ENCODE measurements around the gene HNRNPA2B1. TPM values are rescaled to one million over a fixed set of nuclear protein-coding genes. Genes with fewer than 3 reads are reported as not detected.
A peak's percentile ranks its signal among the peaks of the same experiment; 100 is the strongest.

Gene HNRNPA2B1
- total RNA-seq, 1 experiment from 2014 or later, result 1,101 TPM

DNA sequence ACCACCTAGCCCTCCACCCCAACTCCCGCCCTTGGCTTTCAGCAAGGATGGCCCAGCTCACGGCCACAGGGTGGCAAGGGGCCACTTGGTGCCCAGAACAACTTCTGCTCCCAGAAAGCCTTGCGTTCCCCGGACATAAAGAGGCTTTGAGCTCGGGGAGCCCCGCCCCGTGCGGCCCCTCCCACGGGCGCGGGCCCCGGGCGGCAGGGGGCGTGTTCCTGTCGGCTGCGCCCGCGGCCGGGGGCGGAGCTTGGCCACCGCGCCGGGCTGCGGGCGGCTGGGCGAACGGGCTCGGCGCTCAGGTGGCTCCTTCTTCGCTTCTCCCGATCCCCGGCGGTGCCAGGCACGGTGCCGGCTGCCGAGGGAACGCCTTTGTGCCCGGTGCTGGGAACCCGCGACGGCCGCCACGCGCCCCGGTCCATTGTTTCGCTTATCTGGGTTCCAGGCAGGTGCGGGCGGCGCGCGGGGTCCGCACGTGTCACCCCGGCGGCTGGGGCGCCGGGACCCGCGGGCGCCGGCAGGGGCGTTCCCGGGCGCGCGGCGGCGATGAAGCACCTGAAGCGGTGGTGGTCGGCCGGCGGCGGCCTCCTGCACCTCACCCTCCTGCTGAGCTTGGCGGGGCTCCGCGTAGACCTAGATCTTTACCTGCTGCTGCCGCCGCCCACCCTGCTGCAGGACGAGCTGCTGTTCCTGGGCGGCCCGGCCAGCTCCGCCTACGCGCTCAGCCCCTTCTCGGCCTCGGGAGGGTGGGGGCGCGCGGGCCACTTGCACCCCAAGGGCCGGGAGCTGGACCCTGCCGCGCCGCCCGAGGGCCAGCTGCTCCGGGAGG is 48.4 kb downstream of the HNRNPA2B1 start, which contains the start of gene NFE2L3:
NFE2L3 (plus strand) TSS at position 246 of the 829 bp plus-strand sequence; CDS start at position 547, 301 bp downstream.
- Mint-ChIP-seq H3K4me3 (peak within 1 kb of the TSS; percentile 89), H3K36me3 (peaks cover 7% of the 10 kb centered on the region), H3K9me3 (peaks cover 4% of the 10 kb centered on the region; the same call in 1 of the 2 replicates), H3K27ac (peak within 1 kb of the TSS; percentile 98), H3K27me3 (ENCODE audit: low read depth) (peaks cover 4% of the 10 kb centered on the region), H3K4me1 (peaks cover 62% of the 10 kb centered on the region)
- ChIA-PET CTCF (interaction anchor here (0.6 to 2.1 kb wide), 16 partner anchors 9 to 506 kb away, joined by 3 to 11 read pairs (median 6); no protein-coding TSS in a partner anchor), POLR2A (interaction anchor here (0.8 to 1.8 kb wide), 7 partner anchors 10 to 290 kb away, joined by 3 to 18 read pairs (median 4); partner anchors contain the start of gene CBX3)
- ATAC-seq (peak; percentile 69), DNase-seq (ENCODE audit: low spot score) (peak; percentile 73)
- TF ChIP-seq, protein P1, sequence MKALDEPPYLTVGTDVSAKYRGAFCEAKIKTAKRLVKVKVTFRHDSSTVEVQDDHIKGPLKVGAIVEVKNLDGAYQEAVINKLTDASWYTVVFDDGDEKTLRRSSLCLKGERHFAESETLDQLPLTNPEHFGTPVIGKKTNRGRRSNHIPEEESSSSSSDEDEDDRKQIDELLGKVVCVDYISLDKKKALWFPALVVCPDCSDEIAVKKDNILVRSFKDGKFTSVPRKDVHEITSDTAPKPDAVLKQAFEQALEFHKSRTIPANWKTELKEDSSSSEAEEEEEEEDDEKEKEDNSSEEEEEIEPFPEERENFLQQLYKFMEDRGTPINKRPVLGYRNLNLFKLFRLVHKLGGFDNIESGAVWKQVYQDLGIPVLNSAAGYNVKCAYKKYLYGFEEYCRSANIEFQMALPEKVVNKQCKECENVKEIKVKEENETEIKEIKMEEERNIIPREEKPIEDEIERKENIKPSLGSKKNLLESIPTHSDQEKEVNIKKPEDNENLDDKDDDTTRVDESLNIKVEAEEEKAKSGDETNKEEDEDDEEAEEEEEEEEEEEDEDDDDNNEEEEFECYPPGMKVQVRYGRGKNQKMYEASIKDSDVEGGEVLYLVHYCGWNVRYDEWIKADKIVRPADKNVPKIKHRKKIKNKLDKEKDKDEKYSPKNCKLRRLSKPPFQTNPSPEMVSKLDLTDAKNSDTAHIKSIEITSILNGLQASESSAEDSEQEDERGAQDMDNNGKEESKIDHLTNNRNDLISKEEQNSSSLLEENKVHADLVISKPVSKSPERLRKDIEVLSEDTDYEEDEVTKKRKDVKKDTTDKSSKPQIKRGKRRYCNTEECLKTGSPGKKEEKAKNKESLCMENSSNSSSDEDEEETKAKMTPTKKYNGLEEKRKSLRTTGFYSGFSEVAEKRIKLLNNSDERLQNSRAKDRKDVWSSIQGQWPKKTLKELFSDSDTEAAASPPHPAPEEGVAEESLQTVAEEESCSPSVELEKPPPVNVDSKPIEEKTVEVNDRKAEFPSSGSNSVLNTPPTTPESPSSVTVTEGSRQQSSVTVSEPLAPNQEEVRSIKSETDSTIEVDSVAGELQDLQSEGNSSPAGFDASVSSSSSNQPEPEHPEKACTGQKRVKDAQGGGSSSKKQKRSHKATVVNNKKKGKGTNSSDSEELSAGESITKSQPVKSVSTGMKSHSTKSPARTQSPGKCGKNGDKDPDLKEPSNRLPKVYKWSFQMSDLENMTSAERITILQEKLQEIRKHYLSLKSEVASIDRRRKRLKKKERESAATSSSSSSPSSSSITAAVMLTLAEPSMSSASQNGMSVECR (CRISPR knock-in tag; IDR thresholded peaks at IDR 0.05; ENCODE audit: borderline replicate concordance), result 0 out of 2 replicates have a peak, but pooled peaks have one; percentile 34
- TF ChIP-seq FOXP1 (CRISPR knock-in tag; IDR thresholded peaks at IDR 0.05; ENCODE audit: borderline replicate concordance) (peak; percentile 60; the same call in 1 of the 2 replicates), NFATC4 (CRISPR knock-in tag; IDR thresholded peaks at IDR 0.05) (no peak), ZBTB21 (CRISPR knock-in tag; IDR thresholded peaks at IDR 0.05; ENCODE audit: borderline replicate concordance) (0 out of 2 replicates have a peak, but pooled peaks have one; percentile 10), SP1 (CRISPR knock-in tag; conservative IDR thresholded peaks at IDR 0.05) (peak; percentile 83), OVOL2 (CRISPR knock-in tag; IDR thresholded peaks at IDR 0.05; ENCODE audit: borderline replicate concordance) (no peak), KAT7 (CRISPR knock-in tag; IDR thresholded peaks at IDR 0.05; ENCODE audit: borderline replicate concordance) (0 out of 2 replicates have a peak, but pooled peaks have one; percentile 8), STAT6 (CRISPR knock-in tag; conservative IDR thresholded peaks at IDR 0.05; ENCODE audit: low read depth) (0 out of 2 replicates have a peak, but pooled peaks have one; percentile 21), ZNF317 (CRISPR knock-in tag; IDR thresholded peaks at IDR 0.05; ENCODE audit: borderline replicate concordance, low read depth) (no peak), HMGXB4 (CRISPR knock-in tag; IDR thresholded peaks at IDR 0.05) (0 out of 2 replicates have a peak, but pooled peaks have one; percentile 2)
- TF ChIP-seq, protein P2, sequence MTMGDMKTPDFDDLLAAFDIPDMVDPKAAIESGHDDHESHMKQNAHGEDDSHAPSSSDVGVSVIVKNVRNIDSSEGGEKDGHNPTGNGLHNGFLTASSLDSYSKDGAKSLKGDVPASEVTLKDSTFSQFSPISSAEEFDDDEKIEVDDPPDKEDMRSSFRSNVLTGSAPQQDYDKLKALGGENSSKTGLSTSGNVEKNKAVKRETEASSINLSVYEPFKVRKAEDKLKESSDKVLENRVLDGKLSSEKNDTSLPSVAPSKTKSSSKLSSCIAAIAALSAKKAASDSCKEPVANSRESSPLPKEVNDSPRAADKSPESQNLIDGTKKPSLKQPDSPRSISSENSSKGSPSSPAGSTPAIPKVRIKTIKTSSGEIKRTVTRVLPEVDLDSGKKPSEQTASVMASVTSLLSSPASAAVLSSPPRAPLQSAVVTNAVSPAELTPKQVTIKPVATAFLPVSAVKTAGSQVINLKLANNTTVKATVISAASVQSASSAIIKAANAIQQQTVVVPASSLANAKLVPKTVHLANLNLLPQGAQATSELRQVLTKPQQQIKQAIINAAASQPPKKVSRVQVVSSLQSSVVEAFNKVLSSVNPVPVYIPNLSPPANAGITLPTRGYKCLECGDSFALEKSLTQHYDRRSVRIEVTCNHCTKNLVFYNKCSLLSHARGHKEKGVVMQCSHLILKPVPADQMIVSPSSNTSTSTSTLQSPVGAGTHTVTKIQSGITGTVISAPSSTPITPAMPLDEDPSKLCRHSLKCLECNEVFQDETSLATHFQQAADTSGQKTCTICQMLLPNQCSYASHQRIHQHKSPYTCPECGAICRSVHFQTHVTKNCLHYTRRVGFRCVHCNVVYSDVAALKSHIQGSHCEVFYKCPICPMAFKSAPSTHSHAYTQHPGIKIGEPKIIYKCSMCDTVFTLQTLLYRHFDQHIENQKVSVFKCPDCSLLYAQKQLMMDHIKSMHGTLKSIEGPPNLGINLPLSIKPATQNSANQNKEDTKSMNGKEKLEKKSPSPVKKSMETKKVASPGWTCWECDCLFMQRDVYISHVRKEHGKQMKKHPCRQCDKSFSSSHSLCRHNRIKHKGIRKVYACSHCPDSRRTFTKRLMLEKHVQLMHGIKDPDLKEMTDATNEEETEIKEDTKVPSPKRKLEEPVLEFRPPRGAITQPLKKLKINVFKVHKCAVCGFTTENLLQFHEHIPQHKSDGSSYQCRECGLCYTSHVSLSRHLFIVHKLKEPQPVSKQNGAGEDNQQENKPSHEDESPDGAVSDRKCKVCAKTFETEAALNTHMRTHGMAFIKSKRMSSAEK (CRISPR knock-in tag; IDR thresholded peaks at IDR 0.05; ENCODE audit: borderline replicate concordance), result no peak
- TF ChIP-seq, protein P3, sequence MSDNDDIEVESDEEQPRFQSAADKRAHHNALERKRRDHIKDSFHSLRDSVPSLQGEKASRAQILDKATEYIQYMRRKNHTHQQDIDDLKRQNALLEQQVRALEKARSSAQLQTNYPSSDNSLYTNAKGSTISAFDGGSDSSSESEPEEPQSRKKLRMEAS (CRISPR knock-in tag; IDR thresholded peaks at IDR 0.05), result peak; percentile 63; the same call in 1 of the 2 replicates
